ENCODE results near the gene ST3GAL5. TPM values are rescaled to one million over a fixed set of nuclear protein-coding genes. Genes with fewer than 3 reads are reported as not detected.

Gene ST3GAL5
- total and polyA plus RNA-seq, 5 donors from 2014 or later, result 11.3 to 25.8 (median 14.8) TPM

DNA sequence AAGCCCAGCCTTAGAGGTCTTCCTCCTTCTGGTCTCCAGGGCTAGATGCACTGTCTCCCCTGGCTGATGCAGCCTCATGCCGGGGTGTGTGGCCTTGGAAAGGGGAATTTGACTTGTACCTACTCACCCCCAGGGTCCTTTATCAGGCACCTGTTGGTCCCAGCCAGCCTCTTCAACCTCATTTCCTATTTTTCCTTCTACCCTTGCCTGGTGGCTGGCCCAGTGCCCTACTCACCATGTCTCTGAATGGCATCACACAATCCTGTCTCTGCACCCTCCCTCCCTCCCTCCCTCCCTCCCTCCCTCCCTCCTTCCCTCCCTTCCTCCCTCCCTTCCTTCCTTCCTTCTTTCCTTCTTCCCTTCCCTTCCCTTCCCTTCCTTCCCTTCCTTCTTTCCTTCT is 17.1 kb upstream of the ST3GAL5 start:
- Histone ChIP-seq H3K36me3 (ENCODE audit: control insufficient read depth, insufficient read depth, low read length) (no peaks in the 10 kb centered on the region), H3K4me3 (ENCODE audit: low read depth, low read length) (no peak overlapping the region), H3K27ac (ENCODE audit: insufficient read depth, low read length, poor library complexity, severe bottlenecking) (no peak overlapping the region), H3K9me3 (ENCODE audit: control insufficient read depth in 2 of 2, low read length in 2 of 2) (no peaks in the 10 kb centered on the region), H3K4me1 (ENCODE audit: control insufficient read depth, insufficient read depth, low read length, poor library complexity, severe bottlenecking) (no peaks in the 10 kb centered on the region), H3K27me3 (ENCODE audit: control insufficient read depth, insufficient read depth, low read length) (no peaks in the 10 kb centered on the region)
- no peak for DNase-seq
- no peaks in the 10 kb centered on the region for H3K9me3 Mint-ChIP-seq
- H3K4me1 Mint-ChIP-seq, result peaks cover 0 to 3% (median 0%) of the 10 kb centered on the region in 4 donors
- no peak overlapping the region for H3K27ac Mint-ChIP-seq
- no peaks in the 10 kb centered on the region for H3K27me3 Mint-ChIP-seq
- H3K4me3 Mint-ChIP-seq, result peak overlapping the region in 1 of 4 donors; percentile 45
- no peaks in the 10 kb centered on the region for H3K36me3 Mint-ChIP-seq
- ATAC-seq (ENCODE audit: low read depth in 2 of 2), result no peak

GRCh38 chr2:85905187-85905666 is 16.4 kb upstream of the ST3GAL5 start:
- no peak overlapping the region for H3K4me3 Mint-ChIP-seq
- H3K27ac Mint-ChIP-seq, result no peak overlapping the region
- H3K4me1 ChIP-seq (ENCODE audit: control insufficient read depth, insufficient read depth, low read length, poor library complexity, severe bottlenecking), result no peaks in the 10 kb centered on the region
- no peak overlapping the region for H3K27ac ChIP-seq (ENCODE audit: insufficient read depth, low read length, poor library complexity, severe bottlenecking)
- H3K27me3 ChIP-seq (ENCODE audit: control insufficient read depth, insufficient read depth, low read length), result no peaks in the 10 kb centered on the region
- no peaks in the 10 kb centered on the region for H3K36me3 Mint-ChIP-seq
- ATAC-seq (ENCODE audit: low read depth in 2 of 2) (no peak), DNase-seq (no peak)
- H3K9me3 ChIP-seq (ENCODE audit: control insufficient read depth in 2 of 2, low read length in 2 of 2), result no peaks in the 10 kb centered on the region
- H3K9me3 Mint-ChIP-seq, result no peaks in the 10 kb centered on the region
- H3K36me3 ChIP-seq (ENCODE audit: control insufficient read depth, insufficient read depth, low read length), result no peaks in the 10 kb centered on the region
- H3K4me3 ChIP-seq (ENCODE audit: low read depth, low read length), result no peak overlapping the region
- H3K4me1 Mint-ChIP-seq, result peaks cover 0 to 8% (median 4%) of the 10 kb centered on the region in 4 donors
- H3K27me3 Mint-ChIP-seq, result no peaks in the 10 kb centered on the region

- Mint-ChIP-seq H3K9me3 (no peaks in the 10 kb centered on the region), H3K4me3 (no peak overlapping the region), H3K27me3 (no peaks in the 10 kb centered on the region), H3K4me1 (peaks cover 0 to 16% (median 7%) of the 10 kb centered on the region in 4 donors), H3K27ac (no peak overlapping the region), H3K36me3 (no peaks in the 10 kb centered on the region)
- Histone ChIP-seq H3K27ac (ENCODE audit: insufficient read depth, low read length, poor library complexity, severe bottlenecking) (no peak overlapping the region), H3K36me3 (ENCODE audit: control insufficient read depth, insufficient read depth, low read length) (no peaks in the 10 kb centered on the region), H3K4me1 (ENCODE audit: control insufficient read depth, insufficient read depth, low read length, poor library complexity, severe bottlenecking) (no peaks in the 10 kb centered on the region), H3K4me3 (ENCODE audit: low read depth, low read length) (no peak overlapping the region), H3K9me3 (ENCODE audit: control insufficient read depth in 2 of 2, low read length in 2 of 2) (no peaks in the 10 kb centered on the region), H3K27me3 (ENCODE audit: control insufficient read depth, insufficient read depth, low read length) (no peaks in the 10 kb centered on the region)
- ATAC-seq (ENCODE audit: low read depth in 2 of 2), result no peak
- DNase-seq, result no peak
Observed at GRCh38 chr2:85903849-85904248, 15.1 kb upstream of the ST3GAL5 start.

DNA sequence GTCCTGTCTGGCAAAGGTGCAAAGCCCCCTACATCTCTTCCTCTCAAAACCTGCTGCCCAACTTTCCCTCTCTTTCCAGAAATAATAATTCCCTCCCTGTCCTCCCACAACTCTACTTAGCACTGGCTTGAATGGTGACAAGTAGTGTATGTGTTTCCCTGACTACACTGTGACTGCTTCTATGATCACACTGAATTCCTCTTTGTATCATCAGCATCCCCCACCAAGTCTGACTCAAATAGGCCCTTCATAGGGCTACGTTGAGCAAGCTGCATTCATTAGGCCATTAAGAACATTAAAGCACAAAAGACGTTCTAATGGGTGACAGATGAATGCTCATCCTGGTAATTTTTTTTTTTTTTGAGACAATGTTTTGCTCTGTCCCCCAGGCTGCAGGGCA is 13.7 kb upstream of the ST3GAL5 start:
- Histone ChIP-seq H3K4me3 (ENCODE audit: low read depth, low read length) (no peak overlapping the region), H3K27ac (ENCODE audit: insufficient read depth, low read length, poor library complexity, severe bottlenecking) (no peak overlapping the region), H3K36me3 (ENCODE audit: control insufficient read depth, insufficient read depth, low read length) (no peaks in the 10 kb centered on the region), H3K4me1 (ENCODE audit: control insufficient read depth, insufficient read depth, low read length, poor library complexity, severe bottlenecking) (no peaks in the 10 kb centered on the region), H3K27me3 (ENCODE audit: control insufficient read depth, insufficient read depth, low read length) (no peaks in the 10 kb centered on the region), H3K9me3 (ENCODE audit: control insufficient read depth in 2 of 2, low read length in 2 of 2) (no peaks in the 10 kb centered on the region)
- H3K4me1 Mint-ChIP-seq, result peaks cover 0 to 24% (median 13%) of the 10 kb centered on the region in 4 donors
- no peaks in the 10 kb centered on the region for H3K27me3 Mint-ChIP-seq
- H3K27ac Mint-ChIP-seq, result no peak overlapping the region
- no peak for ATAC-seq (ENCODE audit: low read depth in 2 of 2)
- H3K4me3 Mint-ChIP-seq, result no peak overlapping the region
- H3K36me3 Mint-ChIP-seq, result no peaks in the 10 kb centered on the region
- no peaks in the 10 kb centered on the region for H3K9me3 Mint-ChIP-seq
- no peak for DNase-seq

DNA sequence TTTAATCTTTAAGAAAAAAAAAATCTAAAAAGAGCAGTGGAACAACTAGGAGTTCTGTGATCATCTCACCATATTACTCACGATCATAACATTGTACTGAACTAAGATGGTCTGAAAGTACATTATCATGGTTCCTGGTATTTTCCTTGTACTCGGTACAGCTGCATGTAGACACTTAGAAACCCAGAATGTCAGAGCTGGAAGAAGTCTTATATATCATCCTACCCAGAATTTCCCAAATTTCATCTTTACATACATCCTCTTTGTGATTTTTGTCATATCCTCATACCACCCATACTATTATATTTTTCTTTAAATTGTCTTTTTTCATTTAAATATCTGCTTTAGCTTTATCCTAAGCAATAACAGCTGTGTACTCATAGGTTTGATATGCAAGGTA is 12.4 kb upstream of the ST3GAL5 start:
- peaks cover 0 to 24% (median 13%) of the 10 kb centered on the region in 4 donors for H3K4me1 Mint-ChIP-seq
- no peaks in the 10 kb centered on the region for H3K4me1 ChIP-seq (ENCODE audit: control insufficient read depth, insufficient read depth, low read length, poor library complexity, severe bottlenecking)
- DNase-seq, result no peak
- no peak overlapping the region for H3K27ac ChIP-seq (ENCODE audit: insufficient read depth, low read length, poor library complexity, severe bottlenecking)
- H3K27me3 ChIP-seq (ENCODE audit: control insufficient read depth, insufficient read depth, low read length), result no peaks in the 10 kb centered on the region
- H3K4me3 ChIP-seq (ENCODE audit: low read depth, low read length), result no peak overlapping the region
- no peak overlapping the region for H3K4me3 Mint-ChIP-seq
- no peaks in the 10 kb centered on the region for H3K27me3 Mint-ChIP-seq
- no peak for ATAC-seq (ENCODE audit: low read depth in 2 of 2)
- no peaks in the 10 kb centered on the region for H3K9me3 ChIP-seq (ENCODE audit: control insufficient read depth in 2 of 2, low read length in 2 of 2)
- no peaks in the 10 kb centered on the region for H3K9me3 Mint-ChIP-seq
- no peaks in the 10 kb centered on the region for H3K36me3 ChIP-seq (ENCODE audit: control insufficient read depth, insufficient read depth, low read length)
- H3K36me3 Mint-ChIP-seq, result no peaks in the 10 kb centered on the region
- no peak overlapping the region for H3K27ac Mint-ChIP-seq

DNA sequence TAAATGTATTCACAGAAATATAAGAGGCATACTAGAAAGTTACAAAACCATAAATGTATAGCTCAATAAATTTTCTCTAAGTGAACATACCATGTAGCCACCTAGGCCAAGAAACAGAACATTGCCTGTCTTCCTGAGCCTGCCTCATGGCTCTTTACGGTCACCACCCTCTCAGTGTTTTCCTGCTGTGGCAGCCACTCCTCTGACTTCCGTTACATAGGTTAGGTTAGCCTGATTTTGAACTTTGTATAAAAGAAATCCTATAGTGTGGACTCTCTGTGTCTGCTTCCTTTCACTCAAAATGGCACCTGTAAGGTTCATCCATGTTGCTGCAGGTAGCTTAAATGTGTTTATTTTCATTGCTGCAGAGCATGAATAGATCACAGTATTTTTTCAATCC is 11.6 kb upstream of the ST3GAL5 start:
- Mint-ChIP-seq H3K36me3 (no peaks in the 10 kb centered on the region), H3K4me1 (peaks cover 0 to 24% (median 13%) of the 10 kb centered on the region in 4 donors), H3K27me3 (no peaks in the 10 kb centered on the region), H3K4me3 (no peak overlapping the region), H3K9me3 (no peaks in the 10 kb centered on the region), H3K27ac (peak overlapping the region in 2 of 3 donors; percentile 28 to 89)
- peak in 1 of 3 donors; percentile 50 for DNase-seq
- Histone ChIP-seq H3K36me3 (ENCODE audit: control insufficient read depth, insufficient read depth, low read length) (no peaks in the 10 kb centered on the region), H3K4me1 (ENCODE audit: control insufficient read depth, insufficient read depth, low read length, poor library complexity, severe bottlenecking) (no peaks in the 10 kb centered on the region), H3K9me3 (ENCODE audit: control insufficient read depth in 2 of 2, low read length in 2 of 2) (no peaks in the 10 kb centered on the region), H3K27ac (ENCODE audit: insufficient read depth, low read length, poor library complexity, severe bottlenecking) (no peak overlapping the region), H3K27me3 (ENCODE audit: control insufficient read depth, insufficient read depth, low read length) (no peaks in the 10 kb centered on the region), H3K4me3 (ENCODE audit: low read depth, low read length) (no peak overlapping the region)
- ATAC-seq (ENCODE audit: low read depth in 2 of 2), result peak; percentile 42 to 45

DNA sequence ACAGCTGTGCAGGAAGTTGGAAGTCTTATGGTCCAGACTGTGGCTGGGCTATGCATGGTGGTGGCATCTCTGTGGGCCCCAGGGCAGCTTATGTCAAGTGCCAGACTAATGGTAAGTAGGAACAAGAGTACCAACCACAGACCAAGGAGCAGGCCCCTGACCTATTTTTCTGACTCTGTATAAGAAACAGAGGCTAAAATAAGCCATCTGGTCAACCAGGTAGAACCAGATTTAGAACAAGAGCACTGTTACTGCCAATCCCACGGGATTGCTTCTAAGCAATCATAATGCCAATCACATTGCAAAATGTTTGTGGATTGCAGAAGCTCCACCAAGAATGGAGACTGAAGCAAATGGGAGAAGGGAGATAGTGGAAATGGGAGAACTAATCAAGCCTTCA is 11.1 kb upstream of the ST3GAL5 start:
- Histone ChIP-seq H3K9me3 (ENCODE audit: control insufficient read depth in 2 of 2, low read length in 2 of 2) (no peaks in the 10 kb centered on the region), H3K36me3 (ENCODE audit: control insufficient read depth, insufficient read depth, low read length) (no peaks in the 10 kb centered on the region), H3K4me1 (ENCODE audit: control insufficient read depth, insufficient read depth, low read length, poor library complexity, severe bottlenecking) (no peaks in the 10 kb centered on the region), H3K27me3 (ENCODE audit: control insufficient read depth, insufficient read depth, low read length) (no peaks in the 10 kb centered on the region), H3K4me3 (ENCODE audit: low read depth, low read length) (no peak overlapping the region), H3K27ac (ENCODE audit: insufficient read depth, low read length, poor library complexity, severe bottlenecking) (no peak overlapping the region)
- Mint-ChIP-seq H3K27ac (peak overlapping the region in 1 of 3 donors; percentile 28), H3K27me3 (no peaks in the 10 kb centered on the region), H3K9me3 (peaks cover 0 to 3% (median 0%) of the 10 kb centered on the region in 7 donors), H3K4me3 (no peak overlapping the region), H3K36me3 (no peaks in the 10 kb centered on the region), H3K4me1 (peaks cover 0 to 24% (median 13%) of the 10 kb centered on the region in 4 donors)
- no peak for ATAC-seq (ENCODE audit: low read depth in 2 of 2)
- no peak for DNase-seq

DNA sequence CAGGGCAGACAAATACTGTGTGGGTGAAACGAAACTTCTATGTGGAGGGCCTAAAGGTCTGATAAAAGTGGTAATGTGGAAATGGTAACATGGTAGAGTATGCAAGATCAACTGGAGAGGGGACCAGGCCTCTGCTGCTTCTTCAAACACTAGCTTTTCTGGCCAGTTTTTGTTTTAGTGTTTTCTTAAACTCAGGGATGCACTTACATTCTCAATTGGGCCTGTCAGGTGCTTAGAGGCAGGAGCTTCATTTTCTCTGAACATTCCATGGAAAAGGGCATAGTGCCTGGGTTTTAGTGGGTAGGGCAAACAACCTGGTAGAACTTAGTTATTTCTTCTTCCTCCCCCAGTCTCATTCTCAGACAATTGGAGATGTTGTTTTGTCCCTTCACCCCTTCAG is 10.5 kb upstream of the ST3GAL5 start:
- DNase-seq (no peak), ATAC-seq (ENCODE audit: low read depth in 2 of 2) (no peak)
- no peaks in the 10 kb centered on the region for H3K9me3 ChIP-seq (ENCODE audit: control insufficient read depth in 2 of 2, low read length in 2 of 2)
- no peak overlapping the region for H3K4me3 ChIP-seq (ENCODE audit: low read depth, low read length)
- no peak overlapping the region for H3K4me3 Mint-ChIP-seq
- H3K27ac ChIP-seq (ENCODE audit: insufficient read depth, low read length, poor library complexity, severe bottlenecking), result no peak overlapping the region
- no peaks in the 10 kb centered on the region for H3K4me1 ChIP-seq (ENCODE audit: control insufficient read depth, insufficient read depth, low read length, poor library complexity, severe bottlenecking)
- H3K27me3 Mint-ChIP-seq, result no peaks in the 10 kb centered on the region
- peaks cover 0 to 24% (median 13%) of the 10 kb centered on the region in 4 donors for H3K4me1 Mint-ChIP-seq
- H3K27me3 ChIP-seq (ENCODE audit: control insufficient read depth, insufficient read depth, low read length), result no peaks in the 10 kb centered on the region
- H3K36me3 ChIP-seq (ENCODE audit: control insufficient read depth, insufficient read depth, low read length), result no peaks in the 10 kb centered on the region
- H3K9me3 Mint-ChIP-seq, result peaks cover 0 to 3% (median 0%) of the 10 kb centered on the region in 7 donors
- peak overlapping the region in 1 of 3 donors; percentile 28 for H3K27ac Mint-ChIP-seq
- H3K36me3 Mint-ChIP-seq, result no peaks in the 10 kb centered on the region

Measured in CD4-positive, CD25-positive, alpha-beta regulatory T cell (primary cell).